SHP77 treated with DMSO at 0.1 percent for 48 hours (cell line): ENCODE results near the gene EXOC6B.

ENCODE experiments used
- DNase-seq: peaks from one replicate; lab custom pipeline; 2025; lab: John Stamatoyannopoulos, UW

EXOC6B gene

DNA sequence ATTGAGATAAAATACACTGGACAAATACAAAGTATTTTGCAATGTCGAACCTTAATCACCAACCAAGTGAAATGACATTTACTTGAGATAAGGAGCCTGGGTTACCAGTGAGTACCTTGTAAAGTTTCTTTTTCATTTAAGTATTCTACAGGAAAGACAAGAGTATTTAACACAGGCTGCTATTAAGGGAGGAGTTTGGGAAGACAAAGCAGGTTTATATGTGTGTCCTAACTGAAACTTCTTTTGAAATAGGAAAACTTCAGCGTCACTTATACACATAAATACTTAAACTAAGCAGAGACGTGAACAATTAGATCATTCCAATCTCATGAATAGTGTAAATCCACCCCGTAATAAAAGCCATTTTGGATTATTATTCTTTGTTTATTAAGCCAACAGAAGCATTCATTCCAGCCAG is 551.4 kb downstream of the EXOC6B start:
- DNase-seq: no peak

DNA sequence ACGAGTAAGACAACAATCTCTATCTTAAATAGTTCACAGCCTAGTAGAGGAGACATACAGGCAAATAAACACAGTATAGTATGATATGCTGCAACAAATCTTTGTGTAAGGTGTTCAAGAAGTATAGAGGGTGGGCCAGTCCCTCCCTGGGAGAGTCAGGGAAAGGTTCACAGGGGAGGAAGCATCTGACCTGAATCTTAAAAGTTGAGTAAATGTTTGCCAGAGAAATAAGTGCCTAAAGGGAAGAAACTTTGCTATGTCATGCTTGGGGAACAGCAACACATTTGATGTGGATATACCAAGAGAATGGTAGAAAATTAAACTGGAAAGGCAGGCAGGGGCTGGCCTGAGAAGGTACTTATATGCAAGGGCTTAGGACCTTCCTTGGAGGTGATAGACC is 552.4 kb downstream of the EXOC6B start:
- no peak for DNase-seq

DNA sequence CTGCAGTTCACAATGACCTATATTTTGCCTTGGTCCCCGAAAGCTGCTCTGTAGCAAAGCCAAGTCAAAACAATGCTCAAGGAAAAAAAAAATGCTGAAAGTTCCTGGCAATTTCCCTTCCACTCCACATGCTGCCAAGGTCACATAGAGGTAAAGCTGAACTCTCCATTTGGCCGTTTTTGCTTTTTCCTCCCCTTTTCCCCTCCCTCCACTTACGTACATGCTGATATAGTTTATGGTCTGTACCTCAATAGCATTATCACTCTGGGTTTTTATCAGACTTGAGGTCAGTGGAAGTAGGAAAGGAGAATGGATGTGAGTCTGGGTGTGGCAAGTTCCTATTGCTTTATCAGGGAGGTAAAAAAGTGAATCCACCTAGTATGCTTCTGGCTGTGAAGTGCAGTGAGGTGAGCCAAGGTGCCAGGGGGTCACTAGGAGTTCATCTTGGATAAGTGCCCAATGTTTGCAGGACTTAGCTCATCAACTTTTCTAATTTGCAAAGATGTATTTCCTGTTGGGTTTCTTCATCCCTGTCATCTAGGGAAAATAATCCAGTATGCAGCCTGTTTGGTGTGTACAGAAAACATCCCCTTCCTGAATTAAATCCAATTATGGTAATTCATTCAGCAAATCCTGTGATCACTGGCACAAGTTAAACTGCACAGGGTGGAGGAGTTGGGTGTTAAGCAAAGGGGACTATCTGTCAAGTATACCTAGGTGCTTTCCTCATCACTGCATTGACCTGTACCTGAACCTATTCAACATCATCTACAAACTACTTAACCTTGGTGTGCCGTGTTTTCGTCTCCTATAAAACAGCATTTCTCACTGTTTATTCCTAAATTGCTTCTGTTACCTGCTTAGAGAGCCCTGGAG is 553.8 kb downstream of the EXOC6B start:
- DNase-seq: no peak

DNA sequence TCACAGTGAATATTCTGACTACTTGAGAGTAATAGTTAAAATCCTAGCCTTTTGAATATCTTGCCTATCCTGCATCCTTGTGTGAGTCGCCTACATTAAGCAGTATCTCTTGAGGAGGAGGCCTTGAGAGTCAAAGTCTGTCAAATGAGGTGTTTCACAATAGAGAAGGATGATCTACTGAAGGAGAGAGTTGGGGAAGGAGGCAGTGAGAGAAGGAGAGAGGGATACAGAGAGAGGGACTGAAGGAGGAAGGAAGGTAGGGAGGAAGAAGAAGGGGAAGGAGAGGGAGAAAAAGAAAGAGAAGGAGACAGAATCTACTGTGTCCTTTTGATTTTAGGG is 554.6 kb downstream of the EXOC6B start:
- DNase-seq: no peak

DNA sequence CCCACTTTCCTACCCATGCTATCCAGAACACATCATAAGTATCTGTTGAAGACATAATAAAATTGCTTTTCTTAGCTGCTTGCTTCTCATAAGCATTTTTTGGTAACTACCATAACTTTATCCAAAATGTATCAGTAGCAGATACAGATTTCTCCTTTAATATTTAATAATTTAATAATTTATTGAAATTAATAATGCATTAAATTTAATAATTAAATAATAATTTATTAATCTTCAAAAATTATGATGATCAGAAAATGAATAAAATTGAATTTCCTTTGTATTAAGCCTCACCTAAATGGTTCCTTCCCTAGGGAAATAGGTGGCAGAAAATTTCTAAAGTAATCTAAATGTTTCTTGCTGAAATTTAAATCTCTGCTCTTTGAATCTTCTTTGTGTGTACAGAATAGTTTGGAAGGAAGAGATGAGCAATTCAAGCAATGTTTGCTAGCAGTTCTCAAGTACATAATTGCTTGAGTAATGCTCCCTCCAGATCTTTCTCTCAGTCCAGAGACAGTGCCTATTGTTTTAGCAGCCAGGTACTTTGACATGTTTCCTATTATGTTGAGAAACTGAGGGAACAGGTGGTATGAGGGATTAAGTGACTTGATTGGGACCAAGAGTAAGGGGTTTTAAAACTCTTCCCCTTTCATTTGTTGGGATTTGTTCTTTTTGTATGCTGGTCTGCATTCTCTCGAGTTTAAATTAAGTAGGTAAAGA is 555.1 kb downstream of the EXOC6B start:
- DNase-seq: no peak

DNA sequence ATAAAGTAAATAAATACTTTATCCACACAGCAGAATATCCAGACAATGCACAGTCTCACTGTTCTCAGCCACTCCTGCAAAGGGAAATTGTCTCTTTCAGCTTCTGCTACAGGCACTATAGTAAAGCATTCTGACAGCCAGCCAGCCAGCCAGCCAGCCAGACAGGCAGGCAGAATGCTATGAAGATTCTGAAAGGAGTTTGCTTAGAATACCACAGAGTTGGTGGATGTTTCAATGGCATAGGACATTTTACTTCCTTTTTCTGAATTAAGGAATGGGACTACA is 562.1 kb downstream of the EXOC6B start:
- no peak for DNase-seq

DNA sequence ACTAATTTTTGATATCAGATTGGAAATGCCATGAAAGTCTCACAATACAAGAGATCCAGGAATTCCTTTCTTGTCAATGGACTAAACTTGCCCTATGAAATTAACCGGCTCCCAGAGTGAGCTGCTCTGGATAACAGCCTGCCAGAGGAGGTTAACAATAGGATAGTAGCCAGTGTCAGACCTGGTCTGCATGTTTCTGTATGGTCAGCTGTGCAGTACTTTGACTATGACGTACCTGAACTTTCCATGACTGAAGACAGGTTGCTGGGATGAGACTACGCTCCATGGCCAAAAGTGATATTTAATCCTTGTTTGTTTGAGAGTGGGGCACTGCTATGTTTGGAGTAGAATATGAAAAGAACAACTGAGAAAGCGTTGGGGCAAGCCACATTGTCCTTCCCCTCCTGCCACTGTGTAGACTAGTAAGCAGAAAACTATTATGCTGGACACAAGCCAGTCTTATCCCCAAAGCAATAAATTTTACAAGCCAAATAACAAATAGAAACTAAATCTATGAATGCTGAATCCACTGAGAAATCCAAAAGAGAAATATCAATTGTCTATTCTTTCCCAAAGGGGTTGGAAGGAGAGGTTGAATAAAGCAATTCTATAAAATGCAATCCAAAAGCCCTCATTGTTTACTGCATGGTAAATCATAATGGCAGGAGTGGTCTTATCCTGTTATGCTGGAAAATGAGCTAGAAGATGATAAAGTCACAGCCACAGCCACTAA is 562.6 kb downstream of the EXOC6B start:
- no peak for DNase-seq

DNA sequence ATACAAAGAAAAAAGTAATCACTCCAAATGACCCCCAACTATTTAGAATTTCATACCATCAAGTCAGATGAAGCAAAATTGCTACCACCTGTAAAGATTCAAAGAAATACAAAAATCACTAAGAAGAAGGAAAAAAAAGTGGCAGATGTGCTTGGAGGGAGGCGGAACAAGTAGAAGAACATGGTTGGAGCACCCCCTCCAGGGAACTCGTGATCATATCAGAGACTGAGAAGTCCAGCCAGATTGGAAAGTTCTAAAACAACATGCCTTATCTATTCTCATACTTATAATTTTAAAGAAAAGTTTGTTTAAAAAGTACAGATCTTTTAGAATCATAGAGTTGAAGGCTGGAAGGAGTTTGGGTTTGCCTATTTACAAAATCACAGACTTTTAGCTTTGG is 564.8 kb downstream of the EXOC6B start:
- DNase-seq: no peak

DNA sequence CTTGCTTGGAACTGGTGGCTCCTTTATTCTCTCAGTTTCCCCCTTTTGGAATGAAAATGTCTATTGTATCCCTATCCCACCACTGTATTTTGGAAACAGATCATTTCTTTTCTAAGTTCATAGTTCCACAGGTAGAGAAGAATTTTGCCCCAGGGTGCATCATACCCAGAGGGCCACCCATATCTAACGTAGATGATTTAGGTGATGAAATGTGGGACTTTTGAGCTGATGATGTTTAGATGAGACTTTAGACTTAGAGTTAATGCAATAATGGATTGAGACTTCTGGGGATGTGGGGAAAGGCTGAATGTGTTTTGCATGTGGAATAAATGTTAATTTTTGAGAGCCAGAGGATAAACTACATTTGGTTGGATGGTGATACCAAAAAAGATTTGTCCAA is 570.3 kb downstream of the EXOC6B start:
- no peak for DNase-seq

DNA sequence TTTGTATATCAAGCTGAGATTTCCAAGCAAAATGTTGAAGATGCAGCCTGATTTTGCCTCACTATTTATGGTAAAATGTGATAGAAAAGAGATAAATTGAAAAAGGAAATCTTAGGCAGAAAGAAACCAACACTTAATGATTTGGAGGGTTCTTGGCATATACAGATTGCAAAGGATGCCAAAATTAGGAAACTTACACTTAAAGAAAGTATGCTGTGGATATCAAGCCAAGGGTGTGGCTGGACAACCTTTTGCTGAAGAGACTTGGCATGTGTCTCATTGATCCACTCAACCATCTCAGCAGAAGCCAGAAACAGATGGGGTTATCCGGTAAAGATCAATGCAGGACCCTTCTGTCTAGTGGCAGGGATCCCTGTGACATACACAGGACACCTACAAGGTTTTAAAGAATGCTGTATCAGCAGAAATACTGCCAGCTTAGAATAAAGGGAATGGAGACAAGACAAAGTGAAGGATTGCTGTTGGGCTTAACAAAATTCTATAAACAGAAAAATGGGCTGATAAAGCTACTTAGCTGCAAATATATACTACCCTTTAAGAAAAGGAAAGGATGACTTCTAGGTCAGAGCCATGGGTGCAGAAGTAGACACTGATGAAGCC is 570.9 kb downstream of the EXOC6B start:
- no peak for DNase-seq

DNA sequence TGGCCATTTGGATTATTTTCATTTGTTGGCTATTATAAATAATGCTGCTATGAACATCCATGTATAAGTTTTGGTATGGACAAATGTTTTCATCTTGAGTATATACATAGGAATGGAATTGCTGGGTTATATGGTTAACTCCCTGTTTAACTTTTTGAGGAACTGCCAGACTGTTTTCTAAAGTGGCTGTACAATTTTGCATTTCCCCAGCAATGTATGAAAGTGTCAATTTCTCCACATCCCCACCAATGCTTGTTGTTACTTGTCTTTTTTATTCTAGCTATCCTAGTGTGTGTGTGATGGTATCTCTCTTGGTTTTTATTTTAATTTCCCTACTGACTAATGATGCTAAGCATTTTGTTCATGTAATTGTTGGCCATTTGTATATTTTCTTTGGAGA is 587.5 kb downstream of the EXOC6B start:
- DNase-seq: no peak

DNA sequence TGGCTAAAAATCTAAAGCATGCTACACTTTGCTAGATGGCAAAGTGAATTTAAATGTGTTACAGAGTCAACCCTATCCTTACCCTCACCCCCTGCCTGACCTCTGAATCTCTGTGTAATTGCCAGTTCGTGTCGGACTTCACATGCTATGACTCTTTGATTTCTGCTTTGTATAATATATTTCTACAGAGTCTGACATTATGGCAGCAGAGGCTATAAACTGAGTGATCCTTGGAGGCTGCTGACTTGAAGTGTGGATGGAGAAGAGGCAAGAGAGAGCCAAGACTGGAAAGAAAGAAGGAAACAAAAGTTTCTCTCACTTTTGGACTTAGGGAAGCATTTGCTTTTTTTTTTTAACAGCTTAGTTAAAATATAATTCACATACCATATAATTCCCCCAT is 588.3 kb downstream of the EXOC6B start:
- no peak for DNase-seq

DNA sequence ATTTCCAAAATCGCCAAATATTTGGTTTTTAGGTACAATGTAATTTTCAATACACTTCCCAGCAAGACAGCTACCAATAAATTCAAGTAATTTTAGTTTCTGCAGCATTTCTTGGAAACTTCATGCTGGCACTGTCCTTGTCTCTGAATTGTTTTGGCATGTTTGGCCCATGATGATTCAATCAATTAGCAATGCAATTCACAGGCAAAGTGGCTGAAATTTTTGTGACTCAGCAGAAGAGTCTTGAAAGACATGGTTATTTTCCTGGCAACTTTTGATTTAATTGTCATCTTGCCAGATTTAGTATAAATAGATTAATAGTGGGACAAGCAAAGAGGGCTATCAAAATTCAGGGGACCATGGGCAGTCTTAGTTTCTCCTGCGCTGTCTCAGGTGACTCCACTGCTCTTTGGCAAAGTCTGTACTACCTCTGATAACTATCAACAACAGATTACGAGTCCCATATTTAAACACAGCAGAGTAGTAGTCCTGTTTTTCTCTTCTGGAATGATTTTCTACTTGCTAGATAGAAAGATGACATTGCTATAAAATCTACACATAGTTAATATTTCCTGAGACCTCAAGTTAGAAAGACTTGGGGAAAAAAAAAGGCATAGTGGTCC is 589.3 kb downstream of the EXOC6B start:
- no peak for DNase-seq

DNA sequence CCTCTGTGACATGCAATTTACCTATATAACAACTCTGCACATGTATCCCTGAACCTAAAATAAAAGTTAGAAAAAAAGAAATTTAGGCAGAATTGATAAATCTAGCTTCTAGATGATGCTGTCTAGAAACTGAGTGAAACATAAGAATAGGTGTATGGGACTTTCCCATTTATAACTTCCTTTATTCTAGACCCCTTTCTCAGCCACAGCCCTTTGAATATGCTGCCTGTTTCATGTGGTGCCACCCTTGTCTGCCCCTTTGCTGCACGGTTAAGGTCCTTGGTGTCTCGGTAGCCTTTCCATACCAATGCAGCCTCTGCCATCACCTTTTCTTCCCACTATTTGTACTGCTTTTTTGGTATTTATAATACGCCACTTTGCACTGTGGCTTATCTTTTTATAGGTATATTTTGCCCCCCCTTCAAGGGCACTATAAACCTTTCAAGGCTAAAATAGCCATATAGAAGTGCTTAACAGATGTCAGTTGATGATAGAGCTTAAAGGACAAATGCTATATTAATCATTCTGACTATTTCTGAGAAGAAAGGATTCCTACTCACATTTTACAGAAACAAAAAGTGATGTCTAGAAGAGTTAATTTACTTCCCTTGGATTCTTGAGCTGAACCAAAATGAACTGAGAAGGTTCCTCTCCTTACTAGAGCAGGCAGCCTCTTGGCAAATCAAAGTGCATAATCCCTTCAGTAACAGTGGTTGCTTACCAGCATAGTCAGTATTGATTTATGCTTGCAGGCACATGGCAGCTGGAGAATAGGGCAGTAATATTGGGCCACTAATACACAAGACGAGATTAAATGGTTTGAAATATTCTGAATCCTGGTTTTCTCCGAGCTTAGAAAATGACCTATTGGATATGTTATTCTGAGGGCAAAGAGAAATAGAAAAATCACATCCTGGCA is 590.1 kb downstream of the EXOC6B start:
- no peak for DNase-seq

DNA sequence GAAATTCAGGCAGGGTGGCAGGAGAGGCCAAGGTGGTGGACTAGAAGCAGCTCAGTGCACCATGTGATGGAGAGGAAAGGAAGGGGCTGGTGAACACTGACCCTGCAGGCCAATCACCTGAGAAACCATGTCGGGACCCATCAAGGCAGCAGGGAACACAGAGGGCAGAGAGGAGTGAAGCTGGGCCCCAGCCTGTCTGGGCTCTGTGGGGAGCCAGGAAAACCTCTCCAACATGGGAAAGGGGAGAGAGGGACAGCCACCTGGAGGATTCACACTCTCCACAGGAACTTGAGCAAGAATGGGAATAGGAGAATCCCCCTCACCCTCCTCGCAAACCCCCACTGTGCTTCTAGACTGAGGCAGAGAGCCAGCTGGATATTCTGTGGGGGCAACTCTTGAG is 592.6 kb downstream of the EXOC6B start:
- no peak for DNase-seq

DNA sequence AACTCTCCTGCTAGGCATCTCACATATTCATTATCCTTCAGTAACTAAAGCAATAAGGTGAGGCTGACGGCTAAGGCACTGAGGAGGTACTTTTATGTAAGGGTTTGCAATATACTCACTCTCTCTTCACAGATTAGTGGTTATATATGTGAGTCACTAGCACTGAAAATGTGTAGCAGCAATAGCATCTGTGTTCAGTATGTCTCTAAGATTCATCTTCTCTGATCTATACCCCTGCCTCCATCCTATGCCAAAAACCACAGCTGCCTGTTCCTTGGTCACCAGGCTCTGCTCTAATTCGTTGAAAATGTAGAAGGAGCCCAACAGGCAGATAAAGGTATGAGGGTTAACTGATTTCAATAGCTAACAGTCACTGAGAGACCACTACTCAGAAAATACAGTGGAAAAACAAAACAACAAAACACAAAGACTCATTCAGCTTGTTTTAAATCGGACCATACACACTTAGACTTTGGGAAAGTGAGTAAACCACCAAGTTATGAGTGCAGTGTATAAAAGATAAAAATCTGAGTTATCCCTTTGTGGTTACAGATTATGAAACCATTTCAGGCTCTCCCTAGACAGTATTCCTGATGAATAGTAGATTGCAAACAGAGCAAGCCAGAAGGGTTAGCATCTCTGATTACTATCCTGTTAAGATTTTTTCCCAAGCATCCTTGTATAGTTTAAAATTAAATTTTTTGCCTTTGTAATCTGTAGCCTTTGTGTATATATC is 602.8 kb downstream of the EXOC6B start:
- no peak for DNase-seq

DNA sequence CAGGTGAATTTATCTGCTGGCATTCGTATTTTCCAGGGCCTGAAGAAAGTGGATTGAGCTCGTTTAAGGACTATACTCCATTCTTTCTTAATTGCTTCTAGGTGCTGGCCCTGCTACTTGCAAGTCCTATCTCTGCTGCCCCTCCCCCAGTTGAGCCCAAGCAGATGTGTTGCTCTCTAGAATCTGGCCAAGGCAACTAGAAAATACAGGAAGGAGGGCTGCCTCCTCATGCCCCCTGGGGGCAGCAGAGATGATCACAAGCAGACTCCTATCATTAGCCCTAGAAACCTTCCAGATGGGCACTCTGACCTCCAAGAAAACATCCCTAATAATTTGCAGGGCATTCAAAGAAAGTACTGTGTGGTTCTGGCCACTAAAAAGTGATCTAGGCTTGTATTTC is 605.7 kb downstream of the EXOC6B start:
- no peak for DNase-seq

DNA sequence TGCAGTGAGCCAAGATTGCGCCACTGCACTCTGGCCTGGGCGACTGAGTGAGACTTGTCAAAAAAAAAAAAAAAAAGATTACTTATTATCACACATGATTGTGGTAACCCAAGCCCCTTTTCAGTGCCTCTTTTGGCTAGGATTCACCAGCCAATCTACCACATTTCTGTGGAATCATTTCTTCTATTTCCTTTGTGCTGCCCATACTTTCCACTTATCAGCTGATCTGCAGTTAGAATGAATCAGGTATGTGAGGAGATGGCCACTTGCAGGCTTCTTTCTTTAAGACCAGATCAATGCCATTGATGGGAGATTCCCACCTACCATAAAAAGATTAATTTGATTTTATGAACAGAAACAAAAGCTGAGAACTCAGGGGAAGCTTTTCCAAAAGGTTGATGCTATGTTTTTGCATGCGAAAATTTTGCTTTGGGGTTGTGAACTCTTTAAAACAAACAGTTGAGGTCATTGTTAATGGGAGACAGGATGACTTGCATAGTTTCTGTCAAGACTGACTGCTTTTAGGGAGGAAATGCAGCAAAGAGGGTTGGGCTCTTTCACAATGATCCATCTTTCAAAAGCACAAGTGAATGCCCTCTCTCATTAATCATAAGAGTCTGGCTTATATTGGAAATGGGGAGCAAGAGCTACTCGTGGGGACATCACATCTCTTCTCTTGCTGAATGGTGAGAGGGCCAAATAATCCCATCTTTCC is 611.2 kb downstream of the EXOC6B start:
- no peak for DNase-seq

DNA sequence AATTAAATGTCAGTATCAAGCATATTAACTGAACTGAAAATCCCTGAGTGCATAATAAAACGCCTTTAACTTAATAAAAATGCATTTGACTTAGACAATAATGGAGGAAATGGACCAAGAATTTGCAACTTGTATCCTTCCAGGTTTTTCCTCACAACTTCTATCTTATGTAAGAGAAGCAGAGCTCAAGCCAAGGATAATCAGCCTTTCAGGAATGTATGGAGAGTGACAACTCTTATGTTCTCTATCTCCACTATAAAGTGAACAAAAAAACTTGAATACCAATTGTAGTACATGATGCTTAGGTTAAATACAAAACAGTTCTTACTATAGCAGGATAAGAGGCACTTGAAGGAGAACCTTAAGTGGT is 613.4 kb downstream of the EXOC6B start:
- no peak for DNase-seq
